WTC11 (cell line): ENCODE results near the gene LY6G5B. TPM values are rescaled to one million over a fixed set of nuclear protein-coding genes. Genes with fewer than 3 reads are reported as not detected.
A peak's percentile ranks its signal among the peaks of the same experiment; 100 is the strongest.

Experiments used
- ATAC-seq: fragments of 200-7000 bp; cut with Tn5 transposase; 2 replicates; pipeline ENCODE4 v1.10.0; 2021; ENCODE audit warnings: mild to moderate bottlenecking, moderate library complexity
- CTCF ChIA-PET: fragments of 300-600 bp; sonication (Branson Sonifier 250); formaldehyde crosslinking; loops from one replicate; lab custom pipeline; 2021; ENCODE audit warnings: antibody characterized with exemption; lab: Charles Lee
- POLR2A ChIA-PET: fragments of 350-600 bp; sonication (Branson Sonifier 250); formaldehyde crosslinking; loops from one replicate; lab custom pipeline; 2021; ENCODE audit warnings: antibody characterized with exemption; lab: Charles Lee
- DNase-seq: peaks from one replicate; pipeline ENCODE4 v3.0.0; 2021; ENCODE audit warnings: low spot score
- H3K27ac Mint-ChIP-seq: 2 replicates; pipeline ENCODE4 v1.8.0; 2021; ENCODE audit warnings: mixed read lengths
- H3K27me3 Mint-ChIP-seq: 2 replicates; pipeline ENCODE4 v1.8.0; 2021; ENCODE audit warnings: low read depth, mild to moderate bottlenecking, moderate library complexity, mixed read lengths
- H3K36me3 Mint-ChIP-seq: 2 replicates; pipeline ENCODE4 v1.8.0; 2021; ENCODE audit warnings: mixed read lengths
- H3K4me1 Mint-ChIP-seq: 2 replicates; pipeline ENCODE4 v1.8.0; 2022; ENCODE audit warnings: mixed read lengths
- H3K4me3 Mint-ChIP-seq: 2 replicates; pipeline ENCODE4 v1.8.0; 2021; ENCODE audit warnings: mild to moderate bottlenecking, moderate library complexity, mixed read lengths
- H3K9me3 Mint-ChIP-seq: 2 replicates; pipeline ENCODE4 v1.8.0; 2021; ENCODE audit warnings: mixed read lengths
- ATF1 ChIP-seq: sonication (generic); formaldehyde crosslinking; IDR thresholded peaks from 2 replicates; pipeline ENCODE4 v1.8.1; 2023; ENCODE audit warnings: mild to moderate bottlenecking, moderate library complexity, missing genetic modification reagents
- ATF3 ChIP-seq: sonication (generic); formaldehyde crosslinking; conservative IDR thresholded peaks from 2 replicates; pipeline ENCODE4 v1.8.1; 2022; ENCODE audit warnings: mild to moderate bottlenecking, missing genetic modification reagents
- ETV6 ChIP-seq: sonication (generic); formaldehyde crosslinking; IDR thresholded peaks from 2 replicates; pipeline ENCODE4 v1.8.1; 2022; ENCODE audit warnings: mild to moderate bottlenecking, missing genetic modification reagents
- GABPB1 ChIP-seq: sonication (generic); formaldehyde crosslinking; IDR thresholded peaks from 2 replicates; pipeline ENCODE4 v1.8.1; 2023; ENCODE audit warnings: mild to moderate bottlenecking, missing genetic modification reagents
- GRHL2 ChIP-seq: fragments of 250-450 bp; sonication (Bioruptor Pico); IDR thresholded peaks from 2 replicates; pipeline ENCODE4 v1.8.0; 2022; ENCODE audit warnings: mild to moderate bottlenecking, moderate library complexity; ENCODE audit not compliant: insufficient replicate concordance, severe bottlenecking
- GTF2I ChIP-seq: fragments of 250-450 bp; sonication (Bioruptor Pico); conservative IDR thresholded peaks from 2 replicates; pipeline ENCODE4 v1.4.0; 2021; ENCODE audit warnings: mild to moderate bottlenecking
- IRF2 ChIP-seq: sonication (generic); formaldehyde crosslinking; IDR thresholded peaks from 2 replicates; pipeline ENCODE4 v1.8.0; 2022; ENCODE audit warnings: low read depth, missing genetic modification reagents, borderline replicate concordance
- JAZF1 ChIP-seq: fragments of 250-450 bp; sonication (Bioruptor Pico); IDR thresholded peaks from 2 replicates; pipeline ENCODE4 v1.9.0; 2021; ENCODE audit warnings: moderate library complexity, mild to moderate bottlenecking, inconsistent platforms
- KAT7 ChIP-seq: sonication (generic); formaldehyde crosslinking; IDR thresholded peaks from 2 replicates; pipeline ENCODE4 v1.8.1; 2023; ENCODE audit warnings: missing genetic modification reagents, mild to moderate bottlenecking, borderline replicate concordance
- MYBL2 ChIP-seq: sonication (generic); formaldehyde crosslinking; IDR thresholded peaks from 2 replicates; pipeline ENCODE4 v1.8.1; 2023; ENCODE audit warnings: mild to moderate bottlenecking, moderate library complexity, missing genetic modification reagents
- NFATC4 ChIP-seq: fragments of 250-450 bp; sonication (Bioruptor Pico); IDR thresholded peaks from 2 replicates; pipeline ENCODE4 v1.9.0; 2021; ENCODE audit warnings: mild to moderate bottlenecking
- NR2C2 ChIP-seq: sonication (generic); formaldehyde crosslinking; IDR thresholded peaks from 2 replicates; pipeline ENCODE4 v1.8.0; 2022; ENCODE audit warnings: mild to moderate bottlenecking, missing genetic modification reagents
- NR3C1 ChIP-seq: sonication (generic); formaldehyde crosslinking; conservative IDR thresholded peaks from 2 replicates; pipeline ENCODE4 v1.8.1; 2023; ENCODE audit warnings: low read depth, mild to moderate bottlenecking, missing genetic modification reagents
- OVOL2 ChIP-seq: fragments of 250-450 bp; sonication (Bioruptor Pico); IDR thresholded peaks from 2 replicates; pipeline ENCODE4 v1.9.0; 2021; ENCODE audit warnings: mild to moderate bottlenecking, borderline replicate concordance
- PRDM15 ChIP-seq: sonication (generic); formaldehyde crosslinking; IDR thresholded peaks from 2 replicates; pipeline ENCODE4 v1.8.0; 2022; ENCODE audit warnings: missing genetic modification reagents
- PREB ChIP-seq: sonication (generic); formaldehyde crosslinking; IDR thresholded peaks from 2 replicates; pipeline ENCODE4 v1.8.1; 2022; ENCODE audit warnings: mild to moderate bottlenecking, missing genetic modification reagents, moderate library complexity, borderline replicate concordance
- SMAD3 ChIP-seq: sonication (generic); formaldehyde crosslinking; IDR thresholded peaks from 2 replicates; pipeline ENCODE4 v1.8.0; 2022; ENCODE audit warnings: missing genetic modification reagents, mild to moderate bottlenecking, borderline replicate concordance
- USF2 ChIP-seq: sonication (generic); formaldehyde crosslinking; IDR thresholded peaks from 2 replicates; pipeline ENCODE4 v1.8.1; 2023; ENCODE audit warnings: mild to moderate bottlenecking, missing genetic modification reagents, moderate library complexity
- ZNF138 ChIP-seq: sonication (generic); formaldehyde crosslinking; conservative IDR thresholded peaks from 2 replicates; pipeline ENCODE4 v1.8.1; 2022; ENCODE audit warnings: mild to moderate bottlenecking, moderate library complexity, missing genetic modification reagents
- ZNF263 ChIP-seq: sonication (generic); formaldehyde crosslinking; IDR thresholded peaks from 2 replicates; pipeline ENCODE4 v1.8.1; 2022; ENCODE audit warnings: low read depth, mild to moderate bottlenecking, moderate library complexity, missing genetic modification reagents
- ZNF281 ChIP-seq: sonication (generic); formaldehyde crosslinking; IDR thresholded peaks from 2 replicates; pipeline ENCODE4 v1.8.0; 2023; ENCODE audit warnings: mild to moderate bottlenecking, missing genetic modification reagents
- ZSCAN18 ChIP-seq: fragments of 250-450 bp; sonication (Bioruptor Pico); IDR thresholded peaks from 2 replicates; pipeline ENCODE4 v2.1.2; 2022; ENCODE audit warnings: mild to moderate bottlenecking, moderate library complexity
- total RNA-seq: library from RNA; stranded (reverse); gene quantifications from 3 replicates; pipeline ENCODE4 v1.2.3, GENCODE V29; 2021

LY6G5B gene
- total RNA-seq, 1 experiment from 2014 or later, result 15.7 TPM

- H3K4me3 Mint-ChIP-seq, result peak overlapping the region; percentile 91
- ChIA-PET POLR2A (interaction anchor here (0.8 to 1.6 kb wide), 13 partner anchors 10 to 199 kb away, joined by 3 to 9 read pairs (median 3); partner anchors contain the start of genes ABHD16A, BAG6, DDAH2 and DDX39B), CTCF (interaction anchor here (0.5 to 1.8 kb wide), 15 partner anchors 11 to 130 kb away, joined by 3 to 7 read pairs (median 4); partner anchors contain the start of genes ATP6V1G2, BAG6 and DDAH2)
- peaks cover 41% of the 10 kb centered on the region for H3K4me1 Mint-ChIP-seq
- no peak for TF ChIP-seq ZNF138 (CRISPR knock-in tag)
- no peak for TF ChIP-seq SMAD3 (CRISPR knock-in tag)
- no peak for TF ChIP-seq ZNF281
- no peak for TF ChIP-seq IRF2
- TF ChIP-seq GRHL2, result no peak
- no peak for TF ChIP-seq NFATC4 (CRISPR knock-in tag)
- no peak for TF ChIP-seq ATF1 (CRISPR knock-in tag)
- DNase-seq (no peak), ATAC-seq (no peak)
- no peaks in the 10 kb centered on the region for H3K27me3 Mint-ChIP-seq
- H3K36me3 Mint-ChIP-seq, result peaks cover 47% of the 10 kb centered on the region
- H3K27ac Mint-ChIP-seq, result peak overlapping the region; percentile 98
- H3K9me3 Mint-ChIP-seq, result no peaks in the 10 kb centered on the region
Measured at GRCh38 chr6:31663961-31664789, 5.6 kb upstream of the LY6G5B start.

GRCh38 chr6:31664790-31665500 lies 4.8 kb upstream of the LY6G5B start, which contains the start of gene GPANK1:
GPANK1 (minus strand) TSS chr6:31664997; CDS start chr6:31664478, 519 bp downstream.
- CTCF ChIA-PET, result interaction anchor here (0.5 to 1.8 kb wide), 13 partner anchors 12 to 127 kb away, joined by 3 to 7 read pairs (median 4); partner anchors contain the start of genes ATP6V1G2, BAG6 and DDAH2
- Mint-ChIP-seq H3K9me3 (no peaks in the 10 kb centered on the region), H3K36me3 (peaks cover 54% of the 10 kb centered on the region), H3K27ac (peak within 1 kb of the TSS; percentile 98), H3K4me1 (peaks cover 34% of the 10 kb centered on the region), H3K4me3 (peak within 1 kb of the TSS; percentile 91), H3K27me3 (no peaks in the 10 kb centered on the region)
- DNase-seq (peak; percentile 64), ATAC-seq (peak; percentile 12)
- POLR2A ChIA-PET, result interaction anchor here (0.8 to 1.6 kb wide), 13 partner anchors 11 to 198 kb away, joined by 3 to 9 read pairs (median 3); partner anchors contain the start of genes ABHD16A, BAG6, DDAH2 and DDX39B
- no peak; the same call in 1 of the 2 replicates for TF ChIP-seq MYBL2 (CRISPR knock-in tag)
- no peak for TF ChIP-seq GRHL2
- no peak for TF ChIP-seq GTF2I (CRISPR knock-in tag)
- no peak for TF ChIP-seq PRDM15 (CRISPR knock-in tag)
- TF ChIP-seq JAZF1 (CRISPR knock-in tag), result no peak
- no peak for TF ChIP-seq ATF3 (CRISPR knock-in tag)
- TF ChIP-seq ETV6, result no peak
- TF ChIP-seq ZNF263 (CRISPR knock-in tag), result no peak
- no peak for TF ChIP-seq GABPB1 (CRISPR knock-in tag)
- no peak for TF ChIP-seq OVOL2 (CRISPR knock-in tag)
- TF ChIP-seq USF2, result no peak
- no peak for TF ChIP-seq ZSCAN18 (CRISPR knock-in tag)
- no peak; the same call in 1 of the 2 replicates for TF ChIP-seq KAT7 (CRISPR knock-in tag)
- no peak for TF ChIP-seq SMAD3 (CRISPR knock-in tag)
- TF ChIP-seq ZNF138 (CRISPR knock-in tag), result no peak
- TF ChIP-seq NR3C1 (CRISPR knock-in tag), result no peak
- no peak for TF ChIP-seq PREB (CRISPR knock-in tag)
- TF ChIP-seq NR2C2, result no peak
